BLaER1 treated with 17β-estradiol and CSF1 and Interleukin-3, amounts not matched to agents 10 nM and 100 nM (cell line): Measurements from ENCODE around the gene SSH2.

ENCODE experiments used
- H3K27ac ChIP-seq, 11 experiments: shearing (Covaris generic); formaldehyde crosslinking; 2 replicates each; pipeline ENCODE4 v1.8.1; 2022
- H3K27me3 ChIP-seq, 11 experiments: shearing (Covaris generic); formaldehyde crosslinking; 2 replicates each; pipeline ENCODE4 v1.8.1; 2022
- H3K36me3 ChIP-seq, 11 experiments: shearing (Covaris generic); formaldehyde crosslinking; 2 replicates each; pipeline ENCODE4 v1.8.1; 2022
- H3K4me1 ChIP-seq, 10 experiments: shearing (Covaris generic); formaldehyde crosslinking; 2 replicates each; pipeline ENCODE4 v1.8.1; 2022
- H3K4me2 ChIP-seq, 11 experiments: shearing (Covaris generic); formaldehyde crosslinking; 2 replicates each; pipeline ENCODE4 v1.8.1; 2022
- H3K4me3 ChIP-seq, 10 experiments: shearing (Covaris generic); formaldehyde crosslinking; 2 replicates each; pipeline ENCODE4 v1.8.1; 2022
- H3K9ac ChIP-seq, 11 experiments: shearing (Covaris generic); formaldehyde crosslinking; 2 replicates each; pipeline ENCODE4 v1.8.1; 2022
- H3K9me3 ChIP-seq, 11 experiments: shearing (Covaris generic); formaldehyde crosslinking; replicated peaks in 1 of 11; 2 replicates each; pipeline ENCODE4 v1.8.1; 2022
- H4K20me1 ChIP-seq, 11 experiments: shearing (Covaris generic); formaldehyde crosslinking; 2 replicates each; pipeline ENCODE4 v1.8.1; 2022
- Cebpa-rat ChIP-seq, 11 experiments: shearing (Covaris generic); IDR thresholded peaks; 2 replicates each; pipeline ENCODE4 v1.8.1; 2022

The SSH2 gene

DNA sequence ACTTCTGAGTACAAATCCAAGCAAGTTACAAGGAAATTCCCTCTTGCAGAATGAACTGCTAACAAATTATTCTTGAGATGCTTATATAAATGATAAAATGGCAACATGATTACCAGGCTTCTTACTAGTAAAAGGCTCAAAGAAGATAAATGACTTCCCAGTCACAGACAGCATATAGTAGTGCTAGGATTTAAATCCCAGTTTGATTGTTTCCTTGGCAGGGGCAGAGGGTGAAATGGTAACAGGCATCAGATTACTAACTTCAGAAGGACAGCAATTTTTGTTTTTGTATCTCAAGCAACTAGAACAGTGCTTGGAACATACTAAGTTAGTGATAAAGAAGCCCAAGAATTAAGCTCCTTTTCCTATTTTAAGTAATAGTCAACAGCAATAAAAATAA, 102.8 kb downstream of the SSH2 start:
- no peak overlapping the region for H3K27ac ChIP-seq
- no peak overlapping the region for H3K4me3 ChIP-seq
- peaks cover 0 to 24% (median 4%) of the 10 kb centered on the region in 11 experiments; a peak in 6 of 22 replicates for H3K36me3 ChIP-seq
- no peak overlapping the region for H3K4me2 ChIP-seq
- no peak for TF ChIP-seq Cebpa-rat (IDR thresholded peaks at IDR 0.05)
- H3K27me3 ChIP-seq: no peaks in the 10 kb centered on the region
- H3K4me1 ChIP-seq: peaks cover 0 to 19% (median 11%) of the 10 kb centered on the region in 10 experiments; a peak in 10 of 20 replicates
- H3K9me3 ChIP-seq: no peaks in the 10 kb centered on the region
- peaks cover 0 to 9% (median 0%) of the 10 kb centered on the region in 11 experiments; a peak in 1 of 22 replicates for H4K20me1 ChIP-seq
- no peak overlapping the region for H3K9ac ChIP-seq

GRCh38 chr17:29826114-29826692, 103.8 kb downstream of the SSH2 start:
- H3K4me3 ChIP-seq: no peak overlapping the region
- no peak overlapping the region for H3K4me2 ChIP-seq
- H3K27me3 ChIP-seq: no peaks in the 10 kb centered on the region
- peaks cover 0 to 9% (median 0%) of the 10 kb centered on the region in 11 experiments; a peak in 1 of 22 replicates for H4K20me1 ChIP-seq
- no peaks in the 10 kb centered on the region for H3K9me3 ChIP-seq
- H3K4me1 ChIP-seq: peaks cover 0 to 14% (median 8%) of the 10 kb centered on the region in 10 experiments; a peak in 10 of 20 replicates
- H3K36me3 ChIP-seq: peaks cover 0 to 24% (median 4%) of the 10 kb centered on the region in 11 experiments; a peak in 6 of 22 replicates
- TF ChIP-seq Cebpa-rat (IDR thresholded peaks at IDR 0.05): no peak
- H3K27ac ChIP-seq: no peak overlapping the region
- no peak overlapping the region for H3K9ac ChIP-seq

DNA sequence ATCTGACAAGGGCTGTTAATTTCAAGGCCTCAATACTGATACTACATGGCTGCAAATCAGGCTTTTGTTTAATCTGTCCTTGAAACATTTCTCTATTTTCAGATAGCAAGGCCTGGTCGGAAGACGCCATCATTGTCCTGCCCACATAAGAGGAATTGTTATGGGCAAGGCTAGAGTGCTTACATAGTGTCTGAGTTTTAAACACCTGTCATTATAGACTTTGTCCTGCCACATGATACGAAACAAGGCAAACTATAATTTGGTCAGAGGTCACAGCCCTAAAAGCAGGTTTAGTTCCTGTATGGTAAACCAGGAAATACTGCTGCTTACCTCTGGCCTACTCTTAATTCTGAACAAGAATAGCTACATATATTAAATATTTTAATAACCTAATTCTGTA, 104.4 kb downstream of the SSH2 start:
- Histone ChIP-seq H3K9me3 (no peaks in the 10 kb centered on the region), H3K4me1 (peaks cover 0 to 8% (median 2%) of the 10 kb centered on the region in 10 experiments; a peak in 7 of 20 replicates)

DNA sequence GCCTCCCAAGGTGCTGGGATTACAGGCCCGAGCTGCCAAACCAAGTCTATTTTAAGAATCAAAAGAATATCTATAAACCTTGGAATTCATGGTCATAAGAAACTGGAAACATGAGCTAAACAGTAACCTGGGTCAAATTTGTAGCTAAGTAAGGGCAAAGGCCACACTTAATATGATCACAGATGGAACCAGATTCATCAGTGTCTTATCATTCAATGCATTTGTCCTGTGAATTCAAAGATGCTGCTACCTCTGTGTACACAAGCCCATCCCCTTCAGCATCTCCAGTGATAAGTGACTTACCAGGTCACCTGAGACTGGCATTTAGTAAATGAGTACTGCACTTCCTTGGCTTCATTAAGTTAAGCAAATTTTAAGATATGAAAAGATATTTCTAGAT, 108.1 kb downstream of the SSH2 start:
- no peak for TF ChIP-seq Cebpa-rat (IDR thresholded peaks at IDR 0.05)
- H3K4me1 ChIP-seq: no peaks in the 10 kb centered on the region
- H3K36me3 ChIP-seq: peaks cover 0 to 25% (median 4%) of the 10 kb centered on the region in 11 experiments; a peak in 7 of 22 replicates
- no peaks in the 10 kb centered on the region; a peak in 1 of 22 replicates for H3K9me3 ChIP-seq
- no peak overlapping the region for H3K4me3 ChIP-seq
- no peak overlapping the region for H3K4me2 ChIP-seq
- no peak overlapping the region for H3K9ac ChIP-seq
- no peaks in the 10 kb centered on the region for H3K27me3 ChIP-seq
- H4K20me1 ChIP-seq: 0 out of 22 replicates have a peak, but pooled peaks cover 0 to 4% (median 0%) of the 10 kb centered on the region in 11 experiments
- no peak overlapping the region for H3K27ac ChIP-seq

More for the DNA sequence above, 104.4 kb downstream of the SSH2 start:
- Histone ChIP-seq H3K4me2 (no peak overlapping the region; a peak in 1 of 22 replicates), H3K4me3 (no peak overlapping the region), H3K9ac (no peak overlapping the region), H4K20me1 (peaks cover 0 to 4% (median 0%) of the 10 kb centered on the region in 11 experiments; a peak in 1 of 22 replicates), H3K27ac (no peak overlapping the region), H3K27me3 (no peaks in the 10 kb centered on the region), H3K36me3 (peaks cover 0 to 24% (median 4%) of the 10 kb centered on the region in 11 experiments; a peak in 6 of 22 replicates)
- TF ChIP-seq Cebpa-rat (IDR thresholded peaks at IDR 0.05): no peak

DNA sequence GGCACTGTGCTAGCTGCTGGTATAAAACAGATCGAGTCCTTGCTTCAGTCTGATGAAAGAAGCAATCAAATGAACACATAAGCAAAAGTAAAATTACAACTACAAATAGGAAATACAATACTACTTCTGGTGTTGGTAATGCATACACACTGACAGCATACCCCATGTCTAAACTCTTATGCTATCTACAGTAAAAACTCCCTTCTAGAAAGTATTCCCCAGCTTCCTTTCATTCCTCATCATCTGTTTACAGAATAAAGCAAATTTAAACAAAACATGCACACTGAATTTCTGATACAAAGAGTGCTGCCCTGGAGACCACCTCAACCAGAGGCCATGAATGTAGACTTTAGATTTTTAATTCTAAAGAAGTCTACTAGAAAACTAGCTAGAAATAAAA, 109.6 kb downstream of the SSH2 start:
- no peaks in the 10 kb centered on the region for H3K4me1 ChIP-seq
- H3K4me2 ChIP-seq: no peak overlapping the region
- H3K4me3 ChIP-seq: no peak overlapping the region
- H3K9me3 ChIP-seq: no peaks in the 10 kb centered on the region; a peak in 1 of 22 replicates
- H3K27ac ChIP-seq: no peak overlapping the region
- H3K36me3 ChIP-seq: peaks cover 0 to 17% (median 0%) of the 10 kb centered on the region in 11 experiments; a peak in 6 of 22 replicates
- no peaks in the 10 kb centered on the region for H3K27me3 ChIP-seq
- TF ChIP-seq Cebpa-rat (IDR thresholded peaks at IDR 0.05): no peak
- H4K20me1 ChIP-seq: peaks cover 0 to 4% (median 0%) of the 10 kb centered on the region in 11 experiments; a peak in 1 of 22 replicates
- no peak overlapping the region for H3K9ac ChIP-seq

- H3K27me3 ChIP-seq: no peaks in the 10 kb centered on the region
- peaks cover 0 to 11% (median 0%) of the 10 kb centered on the region in 11 experiments; a peak in 1 of 22 replicates for H3K36me3 ChIP-seq
- peaks cover 20 to 31% (median 27%) of the 10 kb centered on the region in 10 experiments for H3K4me1 ChIP-seq
- no peaks in the 10 kb centered on the region; a peak in 1 of 22 replicates for H4K20me1 ChIP-seq
- no peak; a peak in 1 of 22 replicates for TF ChIP-seq Cebpa-rat (IDR thresholded peaks at IDR 0.05)
- peaks cover 0 to 4% (median 0%) of the 10 kb centered on the region in 11 experiments; a peak in 2 of 22 replicates for H3K9me3 ChIP-seq
- H3K4me2 ChIP-seq: peak overlapping the region in 10 of 11 experiments; percentile 26 to 79 (median 73); a peak in 12 of 22 replicates
- peak overlapping the region in 8 of 11 experiments; percentile 45 to 74 (median 60); a peak in 15 of 22 replicates for H3K27ac ChIP-seq
- peak overlapping the region in 2 of 11 experiments; percentile 16 to 43; a peak in 3 of 22 replicates for H3K9ac ChIP-seq
- no peak overlapping the region for H3K4me3 ChIP-seq
Observed at GRCh38 chr17:29807520-29808361, 122.3 kb downstream of the SSH2 start.

DNA sequence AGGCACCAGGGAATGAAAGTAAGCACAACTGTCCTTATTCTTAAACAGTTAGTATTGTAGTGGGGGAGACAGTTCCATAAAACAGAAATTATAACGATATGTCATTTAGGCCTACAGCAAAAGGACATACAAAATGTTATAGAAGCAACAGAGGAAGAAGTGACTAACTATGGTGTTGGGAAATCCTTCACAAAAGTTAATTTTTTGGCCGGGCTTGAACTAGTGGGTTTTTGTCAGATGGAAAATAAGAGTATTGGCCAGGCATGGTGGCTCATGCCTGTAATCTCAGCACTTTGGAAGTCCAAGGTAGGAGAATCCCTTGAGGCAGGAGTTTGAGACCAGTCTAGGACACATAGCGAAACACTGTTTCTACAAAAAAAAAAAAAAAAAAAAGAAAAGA, 127.8 kb downstream of the SSH2 start:
- H3K27ac ChIP-seq: no peak overlapping the region
- H3K4me1 ChIP-seq: peaks cover 0 to 5% (median 0%) of the 10 kb centered on the region in 10 experiments; a peak in 4 of 20 replicates
- no peak overlapping the region for H3K9ac ChIP-seq
- peaks cover 3 to 38% (median 16%) of the 10 kb centered on the region in 11 experiments; a peak in 10 of 22 replicates for H3K36me3 ChIP-seq
- no peak overlapping the region for H3K4me3 ChIP-seq
- peaks cover 0 to 41% (median 34%) of the 10 kb centered on the region in 11 experiments; a peak in 18 of 22 replicates for H3K9me3 ChIP-seq
- H4K20me1 ChIP-seq: no peaks in the 10 kb centered on the region
- no peaks in the 10 kb centered on the region for H3K27me3 ChIP-seq
- H3K4me2 ChIP-seq: no peak overlapping the region
- TF ChIP-seq Cebpa-rat (IDR thresholded peaks at IDR 0.05): no peak

DNA sequence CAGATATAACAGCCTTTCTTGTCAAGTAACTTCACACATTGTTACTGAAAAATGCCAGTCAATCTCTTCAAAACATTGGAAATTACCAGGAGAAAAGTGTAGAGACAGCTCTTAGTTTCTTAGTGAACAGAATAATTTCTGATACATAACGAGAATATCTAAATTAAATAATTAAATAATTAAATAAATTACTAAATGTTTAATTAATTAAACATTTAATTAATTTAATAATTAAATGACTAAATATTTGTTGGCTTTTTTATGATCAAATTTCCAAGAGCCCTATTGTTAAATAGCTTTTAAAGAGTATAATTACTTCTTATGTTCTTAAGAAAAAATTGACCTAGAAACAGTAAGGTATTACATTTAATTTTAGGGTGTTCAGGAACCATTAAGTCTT, 129.6 kb downstream of the SSH2 start:
- Histone ChIP-seq H3K9ac (no peak overlapping the region), H3K9me3 (peaks cover 0 to 41% (median 34%) of the 10 kb centered on the region in 11 experiments; a peak in 18 of 22 replicates), H3K4me2 (no peak overlapping the region), H4K20me1 (no peaks in the 10 kb centered on the region), H3K36me3 (peaks cover 3 to 38% (median 16%) of the 10 kb centered on the region in 11 experiments; a peak in 11 of 22 replicates), H3K4me3 (no peak overlapping the region), H3K27ac (no peak overlapping the region), H3K4me1 (peaks cover 0 to 9% (median 2%) of the 10 kb centered on the region in 10 experiments; a peak in 5 of 20 replicates), H3K27me3 (no peaks in the 10 kb centered on the region)
- TF ChIP-seq Cebpa-rat (IDR thresholded peaks at IDR 0.05): no peak
